Left ventricle myocardium inferior (tissue), 1 donor: ENCODE results near the gene CRISPLD2. TPM values are rescaled to one million over a fixed set of nuclear protein-coding genes. Genes with fewer than 3 reads are reported as not detected.
A peak's percentile ranks its signal among the peaks of the same experiment; 100 is the strongest.

Experiments
- DNase-seq: peaks from one replicate; pipeline ENCODE4 v3.0.0-alpha.2; 2020
- H3K27ac ChIP-seq: fragments of 200-600 bp; replicated peaks from 2 replicates; pipeline ENCODE4 v1.8.0; 2021
- H3K27me3 ChIP-seq: fragments of 200-600 bp; 2 replicates; pipeline ENCODE4 v1.8.0; 2021; ENCODE audit warnings: low read depth
- H3K36me3 ChIP-seq: fragments of 200-600 bp; 2 replicates; pipeline ENCODE4 v1.8.0; 2021
- H3K4me1 ChIP-seq: fragments of 200-600 bp; 2 replicates; pipeline ENCODE4 v1.8.0; 2021
- H3K4me3 ChIP-seq: fragments of 200-600 bp; 2 replicates; pipeline ENCODE4 v1.8.0; 2021; ENCODE audit warnings: mild to moderate bottlenecking, moderate library complexity
- H3K9me3 ChIP-seq: fragments of 200-600 bp; replicated peaks from 2 replicates; pipeline ENCODE4 v1.8.0; 2021
- intact Hi-C: fragments of 100-400 bp; cut with micrococcal nuclease; formaldehyde crosslinking; loops from one replicate; pipeline ENCODE4 v1.11.0; 2022
- total RNA-seq: library from RNA; stranded (reverse); fragmentation: NEBNext Ultra II Directional; extraction: Animal tissue kit (Norgen Biotek cat#: 25700); gene quantifications from one replicate; pipeline ENCODE4 v1.2.1, GENCODE V29; 2021
- TF ChIP-seq, protein P1 (sequence below): fragments of 200-600 bp; IDR thresholded peaks from 2 replicates; pipeline ENCODE4 v1.8.0; 2021; ENCODE audit warnings: antibody characterized with exemption, mild to moderate bottlenecking, borderline replicate concordance
- donor health status: DM: no; HTN: yes; CAD: no; lungs with severe emphysema.

The CRISPLD2 gene
- total RNA-seq, 1 donor from 2014 or later = 12.8 TPM

DNA sequence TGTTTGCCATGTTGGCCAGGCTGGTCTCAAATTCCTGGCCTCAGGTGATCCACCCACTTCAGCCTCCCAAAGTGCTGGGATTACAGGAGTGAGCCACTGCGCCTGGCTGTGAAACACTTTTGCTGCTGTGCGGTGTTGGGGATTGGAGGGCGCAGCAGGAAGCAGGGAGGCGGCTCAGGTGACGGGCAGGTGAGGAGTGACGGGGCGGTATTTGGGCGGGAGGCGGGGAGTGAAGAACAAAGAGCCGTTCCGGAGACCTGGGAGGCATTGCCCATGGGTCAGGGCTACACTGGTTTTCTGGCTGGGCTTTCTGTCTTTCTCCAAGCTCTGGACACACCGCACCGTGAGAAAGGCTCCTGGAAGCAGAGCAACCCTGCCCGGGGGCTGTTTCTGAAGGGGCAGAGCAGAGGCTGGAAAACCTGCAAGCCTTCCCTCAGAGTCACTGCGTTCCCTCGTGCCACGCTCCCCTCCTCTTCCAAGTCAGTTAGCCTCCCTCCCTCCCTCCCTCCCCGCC lies 22.1 kb downstream of the CRISPLD2 start:
- H3K9me3 ChIP-seq = no peaks in the 10 kb centered on the region
- no peak overlapping the region for H3K4me3 ChIP-seq
- intact Hi-C loops = no loop called here
- TF ChIP-seq, protein P1, sequence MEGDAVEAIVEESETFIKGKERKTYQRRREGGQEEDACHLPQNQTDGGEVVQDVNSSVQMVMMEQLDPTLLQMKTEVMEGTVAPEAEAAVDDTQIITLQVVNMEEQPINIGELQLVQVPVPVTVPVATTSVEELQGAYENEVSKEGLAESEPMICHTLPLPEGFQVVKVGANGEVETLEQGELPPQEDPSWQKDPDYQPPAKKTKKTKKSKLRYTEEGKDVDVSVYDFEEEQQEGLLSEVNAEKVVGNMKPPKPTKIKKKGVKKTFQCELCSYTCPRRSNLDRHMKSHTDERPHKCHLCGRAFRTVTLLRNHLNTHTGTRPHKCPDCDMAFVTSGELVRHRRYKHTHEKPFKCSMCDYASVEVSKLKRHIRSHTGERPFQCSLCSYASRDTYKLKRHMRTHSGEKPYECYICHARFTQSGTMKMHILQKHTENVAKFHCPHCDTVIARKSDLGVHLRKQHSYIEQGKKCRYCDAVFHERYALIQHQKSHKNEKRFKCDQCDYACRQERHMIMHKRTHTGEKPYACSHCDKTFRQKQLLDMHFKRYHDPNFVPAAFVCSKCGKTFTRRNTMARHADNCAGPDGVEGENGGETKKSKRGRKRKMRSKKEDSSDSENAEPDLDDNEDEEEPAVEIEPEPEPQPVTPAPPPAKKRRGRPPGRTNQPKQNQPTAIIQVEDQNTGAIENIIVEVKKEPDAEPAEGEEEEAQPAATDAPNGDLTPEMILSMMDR = no peak
- peaks cover 51% of the 10 kb centered on the region for H3K27me3 ChIP-seq
- DNase-seq = no peak
- H3K27ac ChIP-seq = peak overlapping the region; percentile 62
- peaks cover 14% of the 10 kb centered on the region for H3K36me3 ChIP-seq
- peaks cover 37% of the 10 kb centered on the region for H3K4me1 ChIP-seq

DNA sequence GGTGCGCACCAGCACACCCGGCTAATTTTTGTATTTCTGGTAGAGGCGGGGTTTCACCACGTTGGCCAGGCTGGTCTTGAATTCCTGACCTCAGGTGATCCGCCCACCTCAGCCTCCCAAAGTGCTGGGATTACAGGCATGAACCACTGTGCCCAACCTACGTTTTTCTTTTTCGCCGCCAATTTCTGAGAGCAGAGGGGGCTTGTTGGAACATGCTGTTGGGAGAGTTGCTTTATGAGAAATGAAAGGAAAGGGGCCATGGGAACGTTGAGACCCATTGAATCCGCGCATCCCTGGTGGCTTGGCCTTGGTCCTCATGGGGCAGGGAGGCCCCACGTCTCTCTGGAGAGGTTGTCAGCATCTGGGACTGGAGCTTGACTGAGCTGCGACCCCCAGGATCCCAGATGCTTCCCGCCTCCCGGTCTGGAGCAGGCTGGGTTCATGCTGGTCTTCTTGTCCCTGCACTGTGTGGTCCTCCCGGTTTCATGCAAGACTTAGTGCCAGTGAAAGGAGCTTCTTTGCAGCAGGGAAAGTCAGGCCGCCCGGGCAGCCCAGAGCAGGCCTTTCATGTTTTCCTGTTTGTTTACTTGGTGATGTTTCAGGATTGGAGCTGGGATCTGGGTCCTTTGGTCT lies 22.8 kb downstream of the CRISPLD2 start:
- DNase-seq = no peak
- peaks cover 32% of the 10 kb centered on the region for H3K4me1 ChIP-seq
- intact Hi-C loops = no loop called here
- H3K36me3 ChIP-seq = peaks cover 14% of the 10 kb centered on the region
- H3K27ac ChIP-seq = peak overlapping the region; percentile 71
- no peak overlapping the region for H3K4me3 ChIP-seq
- no peaks in the 10 kb centered on the region for H3K9me3 ChIP-seq
- TF ChIP-seq, protein P1 = no peak
- peaks cover 52% of the 10 kb centered on the region for H3K27me3 ChIP-seq

DNA sequence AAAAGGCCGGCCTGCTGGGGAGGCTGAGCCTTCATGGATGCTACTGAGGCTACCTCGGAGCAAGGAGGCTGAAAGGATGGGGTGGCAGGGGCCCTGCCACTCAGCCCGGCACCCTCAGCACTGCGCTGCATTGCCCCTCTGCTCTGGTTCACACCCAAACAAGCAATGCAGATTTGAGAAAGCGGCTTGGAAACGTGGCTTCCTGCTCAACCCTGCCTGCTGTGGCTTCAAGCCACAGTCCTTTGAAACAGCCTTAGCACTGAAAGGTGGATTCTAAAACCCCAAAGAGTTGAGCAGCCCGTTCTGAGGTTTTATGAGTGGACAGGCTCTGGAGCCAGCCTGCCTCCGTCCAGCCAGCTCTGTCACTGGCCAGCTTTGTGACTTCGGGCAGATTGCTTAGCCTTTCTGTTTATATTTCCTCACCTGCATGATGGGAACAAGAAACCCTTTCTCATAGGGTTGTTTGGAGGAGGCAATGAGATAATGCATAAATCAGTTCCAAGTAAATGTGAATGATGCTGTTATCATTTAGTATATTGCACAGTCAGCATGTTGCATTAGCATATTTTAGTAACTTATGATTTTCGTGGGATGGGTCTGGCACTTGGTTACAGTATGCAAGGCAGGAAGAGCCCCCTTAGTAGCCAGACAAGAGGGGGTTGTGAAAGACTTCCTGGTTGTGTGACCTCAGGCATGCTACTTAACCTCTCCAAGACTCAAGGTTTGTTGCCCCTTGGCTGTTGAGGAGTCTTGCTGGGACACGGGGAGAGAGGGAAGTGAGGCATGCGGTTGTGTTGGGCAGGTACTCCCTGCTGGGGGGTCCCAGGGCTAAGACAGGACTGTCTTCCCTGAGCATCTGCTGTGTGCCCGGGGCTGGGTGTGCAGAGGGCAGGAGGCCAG lies 23.6 kb downstream of the CRISPLD2 start:
- intact Hi-C loops = no loop called here
- H3K9me3 ChIP-seq = no peaks in the 10 kb centered on the region
- TF ChIP-seq, protein P1 = no peak
- no peak overlapping the region for H3K4me3 ChIP-seq
- H3K36me3 ChIP-seq = peaks cover 18% of the 10 kb centered on the region
- no peak for DNase-seq
- H3K27me3 ChIP-seq = peaks cover 52% of the 10 kb centered on the region
- peak overlapping the region; percentile 71 for H3K27ac ChIP-seq
- peaks cover 29% of the 10 kb centered on the region for H3K4me1 ChIP-seq

DNA sequence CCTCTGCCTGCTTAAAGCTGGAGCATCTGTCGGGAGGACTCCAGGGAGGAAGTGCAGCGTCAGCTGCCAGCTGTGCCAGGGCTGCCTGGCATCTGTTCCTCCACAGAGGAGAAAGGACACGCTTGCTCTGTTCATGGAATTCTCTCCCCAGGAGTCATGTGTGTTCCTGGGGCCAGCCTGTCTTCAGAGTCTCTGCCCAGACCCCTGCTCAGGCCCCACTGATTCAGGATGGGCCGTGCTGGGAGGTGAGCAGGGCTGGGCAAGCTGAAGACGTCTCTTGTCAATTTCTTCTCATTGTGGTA lies 24.2 kb downstream of the CRISPLD2 start:
- Histone ChIP-seq H3K9me3 (no peaks in the 10 kb centered on the region), H3K4me3 (no peak overlapping the region), H3K27ac (peak overlapping the region; percentile 71), H3K27me3 (peaks cover 47% of the 10 kb centered on the region), H3K36me3 (peaks cover 16% of the 10 kb centered on the region), H3K4me1 (peaks cover 23% of the 10 kb centered on the region)
- intact Hi-C loops = no loop called here
- TF ChIP-seq, protein P1 = no peak
- no peak for DNase-seq

DNA sequence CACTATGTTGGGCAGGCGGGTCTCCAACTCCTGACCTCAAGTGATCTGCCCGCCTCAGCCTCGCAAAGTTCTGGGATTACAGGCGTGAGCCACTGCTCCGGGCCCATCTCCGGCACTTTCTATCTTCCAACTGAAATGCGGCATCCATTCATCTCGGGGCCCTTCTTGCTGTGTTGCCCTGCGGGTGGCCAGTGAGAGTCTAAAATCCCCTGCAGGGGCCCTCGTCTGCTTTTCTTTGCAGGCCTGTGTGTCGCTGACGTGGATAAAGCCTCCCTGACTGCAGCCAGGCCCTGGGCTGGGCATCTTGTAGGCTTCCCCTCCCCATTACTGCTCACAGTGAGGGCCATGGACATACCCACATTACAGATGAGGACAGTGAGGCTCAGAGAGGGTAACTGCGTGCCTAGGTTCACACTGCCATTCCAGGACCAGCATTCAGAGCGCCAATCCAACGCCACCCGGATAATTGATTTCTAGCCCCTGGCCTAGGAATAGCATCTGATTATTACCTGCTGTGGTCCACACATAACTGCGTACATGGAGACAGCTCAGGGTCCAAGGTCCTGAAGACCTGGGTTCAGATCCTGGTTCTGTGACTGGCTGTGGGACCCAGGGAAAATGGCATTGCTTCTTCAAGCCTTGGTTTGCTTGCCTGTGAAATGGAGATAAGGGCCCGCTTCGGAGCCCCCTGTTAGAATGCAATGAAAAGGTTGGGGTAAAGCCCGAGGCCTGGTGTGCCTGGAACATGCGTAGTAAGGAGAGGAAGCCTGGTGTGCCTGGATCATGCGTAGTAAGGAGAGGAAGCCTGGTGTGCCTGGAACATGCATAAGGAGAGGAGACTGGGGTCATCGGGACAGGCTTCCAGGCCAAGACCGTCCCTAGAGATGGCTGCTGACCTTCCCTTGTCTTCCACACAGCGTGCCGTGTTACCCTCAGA lies 25.0 kb downstream of the CRISPLD2 start:
- no peak for DNase-seq
- H3K27me3 ChIP-seq = peaks cover 42% of the 10 kb centered on the region
- H3K4me1 ChIP-seq = peaks cover 20% of the 10 kb centered on the region
- TF ChIP-seq, protein P1 = no peak
- peak overlapping the region; percentile 16 for H3K27ac ChIP-seq
- H3K36me3 ChIP-seq = peaks cover 12% of the 10 kb centered on the region
- intact Hi-C loops = no loop called here
- no peaks in the 10 kb centered on the region for H3K9me3 ChIP-seq
- no peak overlapping the region for H3K4me3 ChIP-seq
